K562 treated with DMSO at 1 percent for 48 hours (cell line): Measurements from ENCODE around the gene NDUFB10. TPM values are rescaled to one million over a fixed set of nuclear protein-coding genes. Genes with fewer than 3 reads are reported as not detected.

Experiments
- total RNA-seq: library from RNA; unstranded; fragments of 300-600 nt; gene quantifications from 2 replicates; pipeline ENCODE4 v1.2.3, GENCODE V29; 2022; ENCODE audit warnings: low replicate concordance; ENCODE audit errors: extremely low read depth

Gene NDUFB10
- total RNA-seq, result not detected in 2 replicates

GRCh38 chr16:1959269-1960039 is at the start of gene NDUFB10:
Gene NDUFB10 (plus strand): TSS chr16:1959538. CDS start chr16:1959625, 87 bp downstream.

GRCh38 chr16:1918351-1919326 is 40.7 kb upstream of the NDUFB10 start, which contains the start of gene HS3ST6:
Gene HS3ST6 (minus strand): TSS chr16:1918415. CDS start chr16:1918323, 92 bp downstream.

DNA sequence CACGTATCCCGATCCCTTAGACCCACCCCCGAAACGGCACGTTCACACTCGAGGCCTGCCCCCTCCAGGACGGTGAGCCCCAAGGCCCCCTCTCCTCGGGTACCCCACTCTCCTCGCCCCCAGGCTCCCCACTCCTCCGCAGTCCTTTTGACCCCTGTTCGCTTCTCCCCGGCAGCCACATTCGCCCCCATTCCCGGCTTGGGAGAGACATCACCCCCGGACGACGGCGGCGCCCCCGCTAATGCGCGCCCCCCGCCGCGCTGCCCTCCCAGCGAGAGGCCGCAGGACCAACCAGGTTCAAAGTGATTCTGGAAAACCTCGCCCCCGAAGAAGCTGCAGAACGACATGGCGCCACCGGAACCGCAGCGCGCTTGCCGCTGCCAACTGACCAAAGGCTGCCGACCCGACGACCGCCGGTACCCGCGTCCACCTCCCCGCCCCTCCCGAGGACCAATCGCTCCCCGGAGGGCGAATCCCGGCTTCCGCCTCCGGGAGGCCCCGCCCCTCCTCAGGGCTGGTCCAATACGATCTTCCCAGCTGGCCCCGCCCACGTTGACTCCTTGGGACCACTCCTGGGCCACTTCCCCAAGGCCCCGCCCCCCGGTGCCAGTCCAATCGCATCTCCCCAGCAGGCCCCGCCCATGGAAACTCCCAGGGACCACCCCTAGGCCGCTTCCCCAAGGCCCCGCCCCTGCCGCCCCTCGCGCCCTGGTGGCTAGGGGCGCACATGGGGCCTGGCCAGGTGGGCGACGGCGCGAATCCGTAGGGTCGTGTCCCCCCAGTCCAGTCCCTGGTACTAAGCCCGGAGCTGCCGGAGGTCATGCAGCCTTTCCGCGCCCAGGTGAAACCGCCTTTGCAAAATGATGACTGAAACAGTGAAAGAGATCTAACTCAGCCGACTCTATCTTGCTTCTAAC is 16.3 kb upstream of the NDUFB10 start, which contains the start of gene MSRB1:
Gene MSRB1 (minus strand): TSS at position 390 of the 917 bp plus-strand sequence. CDS start 43 bp downstream, at position 347.

DNA sequence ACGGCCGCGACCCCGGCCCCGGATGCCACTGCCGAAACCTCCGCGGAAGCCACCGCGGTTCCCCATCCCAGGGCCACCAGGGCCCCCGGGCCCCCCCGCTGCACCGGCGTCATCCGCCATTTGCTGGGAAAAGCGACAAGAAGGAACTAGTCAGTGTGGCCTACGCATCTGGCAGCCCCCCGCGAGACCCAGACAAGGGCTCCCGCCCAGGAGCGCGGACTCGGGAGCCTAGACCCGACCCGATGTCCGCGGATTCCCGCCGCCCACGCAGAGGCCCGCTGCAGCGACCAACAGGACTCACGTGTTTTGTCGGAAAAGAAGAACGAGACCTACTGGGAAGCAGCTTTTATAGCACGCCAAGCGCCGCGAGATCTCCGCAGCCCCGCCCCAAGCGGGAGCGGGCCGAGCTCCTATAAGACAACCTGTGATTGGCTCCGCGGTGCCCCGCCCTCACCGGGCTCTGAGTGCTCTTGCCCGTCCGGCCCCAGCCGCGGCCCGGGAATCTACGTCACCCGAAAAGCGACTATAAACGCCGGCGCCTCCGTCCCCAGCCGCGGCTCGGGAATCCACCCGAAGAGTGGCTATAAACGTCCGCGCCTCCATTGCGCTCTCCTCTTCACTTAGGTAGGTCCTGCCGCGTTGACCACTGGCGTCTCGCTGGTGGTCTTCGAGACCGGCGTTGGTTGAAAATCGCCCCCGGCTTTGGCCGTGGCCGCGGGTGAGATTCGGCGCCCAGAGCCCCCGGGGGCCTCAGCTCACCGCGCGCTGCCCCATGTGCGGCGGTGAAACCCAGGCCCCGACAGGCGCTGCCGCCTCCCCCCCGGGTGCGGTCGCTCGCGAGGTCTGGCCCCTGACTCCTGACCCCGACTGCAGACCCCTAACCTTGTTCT is 5.4 kb downstream of the NDUFB10 start, which contains the start of gene RPS2:
Gene RPS2 (minus strand): TSS at position 321 of the 890 bp plus-strand sequence. CDS start 201 bp downstream, at position 120.

GRCh38 chr16:1966460-1966859 is 7.1 kb downstream of the NDUFB10 start, which contains the start of gene RNF151:
Gene RNF151 (plus strand): TSS chr16:1966856. CDS start chr16:1966882, 26 bp downstream.

DNA sequence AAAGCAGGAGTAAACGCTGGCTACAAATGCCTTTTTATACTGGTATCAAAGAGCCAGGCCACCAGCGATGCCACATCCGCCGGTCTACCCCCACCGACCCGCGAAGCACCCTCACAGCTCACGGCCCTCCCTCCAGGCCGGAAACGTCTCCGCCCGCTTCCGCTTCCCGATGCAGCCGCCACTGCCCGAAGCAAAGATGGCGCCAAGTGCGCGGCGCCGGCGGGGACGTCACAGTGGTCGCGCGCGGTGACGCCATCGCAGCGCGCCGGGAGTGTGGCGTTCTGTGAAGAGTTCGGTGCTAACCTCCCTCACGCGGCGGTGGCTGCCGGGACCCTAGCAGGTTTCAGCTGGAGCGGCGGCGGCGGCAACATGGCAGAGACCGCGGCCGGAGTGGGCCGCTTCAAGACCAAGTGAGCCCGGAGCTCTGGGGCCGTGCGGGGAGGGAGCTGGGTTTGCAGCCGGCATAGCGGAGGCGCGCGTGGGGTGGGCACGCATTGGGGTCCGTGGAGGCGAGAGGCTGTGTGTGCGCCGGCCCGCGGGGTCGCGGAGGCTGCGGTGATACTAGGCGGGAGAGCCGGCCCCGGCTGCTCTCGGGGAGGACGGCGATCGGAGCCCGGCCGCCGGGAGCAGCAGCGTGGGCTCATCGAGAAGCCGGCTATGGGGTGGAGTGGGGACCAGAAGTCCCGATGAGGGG is 12.6 kb downstream of the NDUFB10 start, which contains the start of gene TBL3:
Gene TBL3 (plus strand): TSS at position 258 of the 694 bp plus-strand sequence. CDS start 112 bp downstream, at position 370.

GRCh38 chr16:1981398-1981836 is 22.1 kb downstream of the NDUFB10 start, which contains the start of gene NOXO1:
Gene NOXO1 (minus strand): TSS chr16:1981469. CDS start chr16:1981179, 290 bp downstream.

GRCh38 chr16:1983544-1984346 is 24.4 kb downstream of the NDUFB10 start, which contains the start of gene GFER:
Gene GFER (plus strand): TSS chr16:1984193. CDS start chr16:1984219, 26 bp downstream.

DNA sequence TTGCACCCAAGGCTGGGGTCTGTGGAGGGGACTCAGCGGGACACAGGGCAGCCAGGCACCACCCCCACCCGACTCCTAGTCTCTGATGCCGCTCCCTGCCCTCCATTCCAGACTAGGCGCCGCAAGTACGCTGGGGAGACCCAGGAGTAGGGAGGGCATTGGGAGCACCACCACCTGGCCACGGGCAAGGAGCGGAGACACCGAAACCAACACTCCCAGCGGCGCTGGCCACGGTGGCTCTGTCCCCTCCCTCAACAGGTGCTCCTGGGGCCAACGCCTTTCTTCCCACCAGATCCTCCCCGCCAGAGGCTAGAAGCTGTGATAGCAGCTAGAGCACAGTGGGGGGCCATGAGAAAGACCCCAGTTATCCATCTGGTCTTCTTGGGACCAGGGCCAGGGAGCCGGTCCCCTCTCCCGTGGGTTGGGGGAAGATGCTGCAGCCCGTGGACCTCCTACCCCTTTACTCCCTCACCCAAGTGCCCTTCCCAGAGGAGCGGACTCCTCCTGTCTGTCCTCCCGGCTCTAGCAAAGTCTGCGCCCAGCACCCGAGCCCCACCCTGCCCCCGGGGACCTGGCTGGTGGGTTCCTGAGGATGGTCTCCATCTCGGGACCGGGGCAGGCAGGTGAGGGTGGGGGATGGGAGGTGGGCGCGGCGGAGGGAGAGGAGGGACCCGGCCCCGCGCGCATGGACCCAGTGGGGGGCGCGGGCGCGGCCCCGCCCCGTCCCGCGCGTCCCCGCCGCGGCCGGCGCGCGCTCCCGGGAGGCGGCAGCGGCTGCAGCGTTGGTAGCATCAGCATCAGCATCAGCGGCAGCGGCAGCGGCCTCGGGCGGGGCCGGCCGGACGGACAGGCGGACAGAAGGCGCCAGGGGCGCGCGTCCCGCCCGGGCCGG is 30.1 kb downstream of the NDUFB10 start, which contains the start of gene SYNGR3:
Gene SYNGR3 (plus strand): TSS at position 762 of the 892 bp plus-strand sequence. CDS start 133 bp downstream, outside the sequence.

GRCh38 chr16:2009791-2010510 is 50.6 kb downstream of the NDUFB10 start, which contains the start of gene ZNF598:
Gene ZNF598 (minus strand): TSS chr16:2009821.

Other genes starting within 250 kb of the NDUFB10 start
- not detected in 2 replicates for gene NME3, start 188.0 kb upstream of the NDUFB10 start, total RNA-seq
- not detected in 2 replicates for gene EME2, start 186.7 kb upstream of the NDUFB10 start, total RNA-seq
- gene MRPS34, start 186.4 kb upstream of the NDUFB10 start, total RNA-seq, result not detected in 2 replicates
- not detected in 2 replicates for gene SPSB3, start 177.0 kb upstream of the NDUFB10 start, total RNA-seq
- 502 TPM in 1 of 2 replicates, not detected in the other for gene NUBP2, start 176.6 kb upstream of the NDUFB10 start, total RNA-seq
- gene IGFALS, start 165.8 kb upstream of the NDUFB10 start, total RNA-seq, result not detected in 2 replicates
- not detected in 2 replicates for gene HAGH, start 132.7 kb upstream of the NDUFB10 start, total RNA-seq
- gene FAHD1, start 132.3 kb upstream of the NDUFB10 start, total RNA-seq, result not detected in 2 replicates
- not detected in 2 replicates for gene MEIOB, start 87.4 kb upstream of the NDUFB10 start, total RNA-seq
- not detected in 2 replicates for gene HS3ST6, start 41.1 kb upstream of the NDUFB10 start, total RNA-seq
- not detected in 2 replicates for gene MSRB1, start 16.3 kb upstream of the NDUFB10 start, total RNA-seq
- not detected in 2 replicates for gene RPL3L, start 4.8 kb upstream of the NDUFB10 start, total RNA-seq
- gene RPS2, start 5.3 kb downstream of the NDUFB10 start, total RNA-seq, result 4,281 and 4,927 TPM in 2 replicates
- gene RNF151, start 7.3 kb downstream of the NDUFB10 start, total RNA-seq, result not detected in 2 replicates
- not detected in 2 replicates for gene TBL3, start 12.5 kb downstream of the NDUFB10 start, total RNA-seq
- not detected in 2 replicates for gene NOXO1, start 21.9 kb downstream of the NDUFB10 start, total RNA-seq
- gene GFER, start 24.7 kb downstream of the NDUFB10 start, total RNA-seq, result not detected in 2 replicates
- gene SYNGR3, start 30.4 kb downstream of the NDUFB10 start, total RNA-seq, result not detected in 2 replicates
- gene ZNF598, start 50.3 kb downstream of the NDUFB10 start, total RNA-seq, result not detected in 2 replicates
- gene NPW, start 60.2 kb downstream of the NDUFB10 start, total RNA-seq, result not detected in 2 replicates
- gene NHERF2, start 67.4 kb downstream of the NDUFB10 start, total RNA-seq, result not detected in 2 replicates
- gene NTHL1, start 88.3 kb downstream of the NDUFB10 start, total RNA-seq, result not detected in 2 replicates
- gene TSC2, start 88.4 kb downstream of the NDUFB10 start, total RNA-seq, result not detected in 2 replicates
- gene PKD1, start 176.4 kb downstream of the NDUFB10 start, total RNA-seq, result 1,234 TPM in 1 of 2 replicates, not detected in the other
- not detected in 2 replicates for gene RAB26, start 189.1 kb downstream of the NDUFB10 start, total RNA-seq
- not detected in 2 replicates for gene TRAF7, start 196.2 kb downstream of the NDUFB10 start, total RNA-seq
- not detected in 2 replicates for gene CASKIN1, start 237.1 kb downstream of the NDUFB10 start, total RNA-seq
- gene MLST8, start 245.9 kb downstream of the NDUFB10 start, total RNA-seq, result not detected in 2 replicates